Omental fat pad (tissue), 4 donors: ENCODE data around the gene EEPD1. TPM values are rescaled to one million over a fixed set of nuclear protein-coding genes. Genes with fewer than 3 reads are reported as not detected.
"Not testable (repeated sequence)": the region's sequence is repeated elsewhere in the genome, so short reads cannot be mapped to it uniquely, and the experiment has no call there.

Experiments used
- ATAC-seq: fragments of 150-250 bp; one replicate; pipeline ENCODE4 v1.9.1; 2016; ENCODE audit warnings: mild to moderate bottlenecking, moderate library complexity; ENCODE audit not compliant: low FRiP score
- DNase-seq: peaks from one replicate; pipeline ENCODE4 v3.0.0-alpha.2; 2019; ENCODE audit warnings: low spot score
- total RNA-seq, 4 donors: library from RNA; depleted of rRNA; stranded (reverse); fragments of >200 nt; gene quantifications; one replicate each; pipeline ENCODE4 v1.1.0, GENCODE V29; 2016
- TF ChIP-seq, protein P1 (sequence below), 3 donors: fragments of 450-650 bp; IDR thresholded peaks; one replicate each; pipeline ENCODE4 v1.5.1; 2016 to 2017; ENCODE audit warnings: antibody characterized with exemption in 3 of 3, mild to moderate bottlenecking in 3 of 3, moderate library complexity in 2 of 3

Gene EEPD1
- total RNA-seq, 4 donors from 2014 or later = 6.5 to 23.0 (median 20.1) TPM

DNA sequence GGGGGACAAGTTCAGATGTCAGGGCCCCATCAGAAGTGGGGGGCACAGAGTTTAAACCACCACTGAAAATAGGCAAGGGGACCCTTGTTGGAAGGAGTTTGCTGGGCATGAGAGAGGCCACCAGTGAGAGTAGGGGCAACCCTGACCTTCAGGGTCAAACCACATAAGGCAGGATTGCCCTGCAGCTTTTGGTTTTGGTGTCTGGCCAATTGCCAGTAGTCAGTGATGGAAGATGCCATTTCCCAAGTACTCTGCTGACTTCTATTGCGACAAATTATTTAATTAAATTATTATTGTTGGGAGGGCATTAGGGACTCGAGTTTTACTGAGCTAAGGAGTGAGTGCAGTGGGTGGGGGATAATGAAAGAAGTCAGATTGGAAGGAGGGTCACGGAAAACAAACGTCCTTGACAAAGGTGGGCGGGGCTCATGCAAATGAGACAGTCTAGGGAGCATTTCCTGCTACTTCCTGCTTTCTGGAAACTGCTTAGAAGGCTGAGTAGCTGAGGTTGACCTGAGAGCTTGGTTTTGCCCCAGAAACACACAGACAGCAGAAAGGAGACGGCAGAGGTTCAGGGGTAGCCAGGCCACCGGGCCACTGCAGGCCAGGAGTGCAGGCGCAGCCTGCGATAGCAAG, 162.4 kb downstream of the EEPD1 start:
- TF ChIP-seq, protein P1, sequence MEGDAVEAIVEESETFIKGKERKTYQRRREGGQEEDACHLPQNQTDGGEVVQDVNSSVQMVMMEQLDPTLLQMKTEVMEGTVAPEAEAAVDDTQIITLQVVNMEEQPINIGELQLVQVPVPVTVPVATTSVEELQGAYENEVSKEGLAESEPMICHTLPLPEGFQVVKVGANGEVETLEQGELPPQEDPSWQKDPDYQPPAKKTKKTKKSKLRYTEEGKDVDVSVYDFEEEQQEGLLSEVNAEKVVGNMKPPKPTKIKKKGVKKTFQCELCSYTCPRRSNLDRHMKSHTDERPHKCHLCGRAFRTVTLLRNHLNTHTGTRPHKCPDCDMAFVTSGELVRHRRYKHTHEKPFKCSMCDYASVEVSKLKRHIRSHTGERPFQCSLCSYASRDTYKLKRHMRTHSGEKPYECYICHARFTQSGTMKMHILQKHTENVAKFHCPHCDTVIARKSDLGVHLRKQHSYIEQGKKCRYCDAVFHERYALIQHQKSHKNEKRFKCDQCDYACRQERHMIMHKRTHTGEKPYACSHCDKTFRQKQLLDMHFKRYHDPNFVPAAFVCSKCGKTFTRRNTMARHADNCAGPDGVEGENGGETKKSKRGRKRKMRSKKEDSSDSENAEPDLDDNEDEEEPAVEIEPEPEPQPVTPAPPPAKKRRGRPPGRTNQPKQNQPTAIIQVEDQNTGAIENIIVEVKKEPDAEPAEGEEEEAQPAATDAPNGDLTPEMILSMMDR (IDR thresholded peaks at IDR 0.05) = no peak
- ATAC-seq = no peak
- no peak for DNase-seq

DNA sequence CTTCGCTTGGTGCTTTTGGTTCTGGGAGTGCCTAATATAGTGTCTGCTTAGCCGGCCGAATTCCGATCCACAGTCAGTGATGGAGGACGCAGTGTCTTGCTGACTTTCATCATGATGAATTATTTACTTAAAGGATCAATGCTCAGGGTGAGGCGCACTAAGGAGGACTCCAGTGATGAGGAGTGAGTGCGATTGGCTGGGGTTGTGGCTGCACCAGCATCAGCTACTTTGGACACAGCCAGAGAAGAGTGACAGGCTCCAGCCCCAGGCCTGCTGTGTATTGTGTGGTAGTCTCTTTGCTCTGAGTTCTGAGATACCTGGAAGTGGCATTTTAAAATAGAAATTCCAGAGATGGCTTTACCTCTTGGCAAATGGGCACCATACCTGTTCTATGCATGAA, 163.3 kb downstream of the EEPD1 start:
- no peak for ATAC-seq
- no peak for DNase-seq
- TF ChIP-seq, protein P1 (IDR thresholded peaks at IDR 0.05) = no peak

DNA sequence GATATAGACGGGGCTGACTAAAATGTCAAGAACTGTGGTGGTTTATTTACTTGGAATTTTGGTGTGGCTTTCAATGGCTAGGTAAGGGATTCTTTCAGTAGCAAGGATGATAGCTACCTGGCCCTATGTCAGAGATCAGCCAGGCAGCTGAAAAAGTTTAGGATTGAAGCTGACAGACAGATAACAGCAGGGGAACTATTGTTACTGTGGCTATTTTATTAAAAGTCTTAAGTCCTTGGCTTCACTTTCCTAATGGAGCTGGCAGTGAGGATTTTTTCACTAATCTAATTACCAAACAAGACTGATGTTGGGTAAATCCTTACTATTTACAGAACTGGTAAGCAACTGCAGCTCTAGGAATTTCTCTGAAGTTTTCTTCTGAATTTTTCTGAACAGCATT, 164.2 kb downstream of the EEPD1 start:
- DNase-seq = no peak
- ATAC-seq = no peak
- TF ChIP-seq, protein P1 (IDR thresholded peaks at IDR 0.05) = no peak

DNA sequence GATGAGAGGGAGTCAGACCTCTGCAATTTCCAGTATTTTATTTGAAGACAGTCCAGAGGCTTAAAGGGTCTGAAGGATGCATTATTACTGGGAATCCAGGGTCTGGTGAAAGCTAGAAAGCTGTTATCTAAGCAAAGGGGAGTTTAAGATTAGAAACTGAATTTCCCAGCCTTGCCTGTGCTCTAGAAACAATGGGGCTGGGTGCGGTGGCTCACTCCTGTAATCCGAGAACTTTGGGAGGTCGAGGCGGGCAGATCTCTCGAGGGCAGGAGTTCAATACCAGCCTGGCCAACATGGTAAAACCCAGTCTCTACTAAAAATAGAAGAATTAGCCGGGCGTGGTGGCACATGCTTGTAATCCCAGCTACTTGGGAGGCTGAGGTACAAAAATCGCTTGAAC, 165.1 kb downstream of the EEPD1 start:
- ATAC-seq (no peak), DNase-seq (no peak)
- TF ChIP-seq, protein P1 (IDR thresholded peaks at IDR 0.05) = no peak

DNA sequence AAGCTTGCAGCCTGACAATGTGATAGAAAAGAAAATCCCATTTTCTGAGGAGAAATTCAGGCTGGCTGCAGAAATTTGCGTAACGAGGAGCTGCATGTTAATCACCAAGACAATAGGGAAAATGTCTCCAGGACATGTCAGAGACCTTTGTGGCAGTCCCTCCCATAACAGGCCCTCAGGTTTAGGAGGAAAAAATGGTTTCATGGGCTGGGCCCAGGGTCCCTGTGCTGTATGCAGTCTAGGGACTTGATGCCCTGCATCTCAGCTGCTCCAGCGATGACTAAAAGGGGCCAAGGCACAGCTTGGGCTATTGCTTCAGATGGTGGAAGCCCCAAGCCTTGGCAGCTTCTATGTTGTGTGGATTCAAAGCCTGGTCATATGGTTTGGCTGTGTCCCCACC, 168.2 kb downstream of the EEPD1 start:
- DNase-seq, ATAC-seq: not testable (repeated sequence)

GRCh38 chr7:36336390-36336789, 183.3 kb downstream of the EEPD1 start:
- ATAC-seq (no peak), DNase-seq (no peak)
- TF ChIP-seq, protein P1 (IDR thresholded peaks at IDR 0.05) = no peak

- TF ChIP-seq, protein P1 (IDR thresholded peaks at IDR 0.05) = no peak
- ATAC-seq = no peak
- no peak for DNase-seq
Observed at GRCh38 chr7:36338256-36338655, 185.2 kb downstream of the EEPD1 start.
